Esophagus squamous epithelium (tissue), 5 donors: ENCODE measurements around the gene NME2. TPM values are rescaled to one million over a fixed set of nuclear protein-coding genes. Genes with fewer than 3 reads are reported as not detected.

ENCODE experiments used
- DNase-seq: peaks from one replicate; lab custom pipeline; 2025; lab: John Stamatoyannopoulos, UW
- H3K27ac ChIP-seq, 4 donors: fragments of 200-600 bp; sonication (generic); one replicate each; pipeline ENCODE4 v1.5.1; 2016 to 2019; ENCODE audit warnings: mild to moderate bottlenecking in 1 of 4
- H3K27me3 ChIP-seq, 4 donors: fragments of 200-600 bp; sonication (generic); 1 replicate in 3 of 4; 2 replicates in 1 of 4; pipeline versions ENCODE4 v1.5.1 to v1.6.0; 2017 to 2021; ENCODE audit warnings: antibody characterized with exemption in 1 of 4
- H3K36me3 ChIP-seq, 3 donors: fragments of 200-600 bp; sonication (generic); one replicate each; pipeline ENCODE4 v1.5.1; 2016 to 2019
- H3K4me1 ChIP-seq, 3 donors: fragments of 200-600 bp; sonication (generic); one replicate each; pipeline ENCODE4 v1.5.1; 2017 to 2019
- H3K4me3 ChIP-seq, 4 donors: fragments of 200-600 bp; sonication (generic); 1 replicate in 3 of 4; 2 replicates in 1 of 4; pipeline ENCODE4 v1.5.1; 2016 to 2019; ENCODE audit warnings: mild to moderate bottlenecking in 2 of 4, moderate library complexity in 1 of 4
- H3K9me3 ChIP-seq, 3 donors: fragments of 200-600 bp; sonication (generic); one replicate each; pipeline ENCODE4 v1.5.1; 2016 to 2019
- CTCF ChIP-seq, 6 experiments: fragments of 450-650 bp in 4 of 6; fragments of 200-600 bp in 2 of 6; sonication (generic) in 2 of 6; IDR thresholded peaks; one replicate each; pipeline ENCODE4 v1.5.1; 2016 to 2019; ENCODE audit warnings: antibody characterized with exemption in 6 of 6, mild to moderate bottlenecking in 4 of 6, moderate library complexity in 4 of 6
- POLR2A ChIP-seq, 4 donors: fragments of 450-650 bp; IDR thresholded peaks; one replicate each; pipeline ENCODE4 v1.6.1; 2017; ENCODE audit warnings: antibody characterized with exemption in 4 of 4, mild to moderate bottlenecking in 4 of 4, moderate library complexity in 3 of 4
- WGBS, 2 donors: methylation state at CpG; one replicate each; pipeline ENCODE4 v1.1.5; 2018; 5-methylcytosine and 5-hydroxymethylcytosine counted together
- intact Hi-C: fragments of 100-400 bp; cut with DNase I; formaldehyde crosslinking; loops from one replicate; pipeline ENCODE4 v1.15.0; 2022
- total RNA-seq, 4 donors: library from RNA; depleted of rRNA; stranded (reverse); fragments of >200 nt; gene quantifications; one replicate each; pipeline ENCODE4 v1.1.0, GENCODE V29; 2016
- donor health status: DM: yes; HTN: yes; CAD: no.

NME2 gene
- total RNA-seq, 4 donors from 2014 or later: 513 to 760 (median 569) TPM

GRCh38 chr17:51185763-51186332, 19.6 kb downstream of the NME2 start:
- Histone ChIP-seq H3K27me3 (no peaks in the 10 kb centered on the region), H3K4me1 (no peaks in the 10 kb centered on the region), H3K4me3 (no peak overlapping the region), H3K27ac (no peak overlapping the region), H3K9me3 (no peaks in the 10 kb centered on the region), H3K36me3 (peaks cover 1 to 100% (median 21%) of the 10 kb centered on the region in 3 donors)
- TF ChIP-seq CTCF (IDR thresholded peaks at IDR 0.05): no peak
- WGBS, 2 donors: 91 to 97% methylated on average over 8 of the region's 8 CpGs
- no peak for DNase-seq
- intact Hi-C loops: no loop called here

GRCh38 chr17:51188271-51188833, 22.1 kb downstream of the NME2 start:
- no peaks in the 10 kb centered on the region for H3K27me3 ChIP-seq
- intact Hi-C loops: no loop called here
- peaks cover 4 to 100% (median 20%) of the 10 kb centered on the region in 3 donors for H3K36me3 ChIP-seq
- no peak overlapping the region for H3K4me3 ChIP-seq
- no peak overlapping the region for H3K27ac ChIP-seq
- H3K4me1 ChIP-seq: no peaks in the 10 kb centered on the region
- no peaks in the 10 kb centered on the region for H3K9me3 ChIP-seq
- no peak for DNase-seq
- WGBS, 2 donors: 76 to 84% methylated on average over 9 of the region's 9 CpGs
- TF ChIP-seq POLR2A (IDR thresholded peaks at IDR 0.05) (no peak), CTCF (IDR thresholded peaks at IDR 0.05) (no peak)

GRCh38 chr17:51189162-51189561, 23.0 kb downstream of the NME2 start:
- no peaks in the 10 kb centered on the region for H3K27me3 ChIP-seq
- peaks cover 4 to 100% (median 26%) of the 10 kb centered on the region in 3 donors for H3K36me3 ChIP-seq
- H3K9me3 ChIP-seq: no peaks in the 10 kb centered on the region
- no peak overlapping the region for H3K27ac ChIP-seq
- intact Hi-C loops: no loop called here
- H3K4me3 ChIP-seq: no peak overlapping the region
- TF ChIP-seq CTCF (IDR thresholded peaks at IDR 0.05): no peak
- no peak for TF ChIP-seq POLR2A (IDR thresholded peaks at IDR 0.05)
- H3K4me1 ChIP-seq: no peaks in the 10 kb centered on the region
- DNase-seq: no peak

- no peak overlapping the region for H3K27ac ChIP-seq
- H3K36me3 ChIP-seq: peaks cover 4 to 100% (median 26%) of the 10 kb centered on the region in 3 donors
- WGBS, 2 donors: 79 to 88% methylated on average over 1 of the region's 1 CpG
These were observed 23.4 kb downstream of the NME2 start for GRCh38 chr17:51189628-51190027.

DNA sequence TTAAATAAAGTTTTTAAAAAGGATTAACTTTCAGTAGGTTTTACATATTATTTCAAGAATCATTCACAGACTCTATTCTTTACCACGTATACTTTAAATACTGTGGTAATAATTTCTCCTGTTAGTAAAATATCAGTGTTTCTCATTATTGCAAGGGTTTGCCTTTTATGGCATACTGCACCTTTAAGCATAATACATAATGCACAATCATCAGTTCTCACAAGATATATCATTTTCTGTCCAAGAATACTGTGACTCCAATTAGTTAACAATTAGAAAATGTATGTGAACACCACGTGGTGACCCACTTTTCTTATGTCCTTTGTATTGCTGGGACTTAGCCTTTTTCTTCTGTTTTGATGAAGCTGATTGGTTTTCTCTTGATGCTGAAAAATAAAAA, 25.7 kb downstream of the NME2 start:
- no peak for DNase-seq
- no peaks in the 10 kb centered on the region for H3K4me1 ChIP-seq
- H3K4me3 ChIP-seq: no peak overlapping the region
- no peak for TF ChIP-seq CTCF (IDR thresholded peaks at IDR 0.05)
- no peak for TF ChIP-seq POLR2A (IDR thresholded peaks at IDR 0.05)
- peaks cover 4 to 99% (median 24%) of the 10 kb centered on the region in 3 donors for H3K36me3 ChIP-seq
- H3K9me3 ChIP-seq: no peaks in the 10 kb centered on the region
- WGBS, 2 donors: 84 to 91% methylated on average over 2 of the region's 2 CpGs
- no peak overlapping the region for H3K27ac ChIP-seq
- intact Hi-C loops: no loop called here
- H3K27me3 ChIP-seq: no peaks in the 10 kb centered on the region

More at GRCh38 chr17:51189628-51190027, 23.4 kb downstream of the NME2 start:
- no peak for DNase-seq
- H3K4me1 ChIP-seq: no peaks in the 10 kb centered on the region
- no peak overlapping the region for H3K4me3 ChIP-seq
- TF ChIP-seq POLR2A (IDR thresholded peaks at IDR 0.05): no peak
- H3K9me3 ChIP-seq: no peaks in the 10 kb centered on the region
- intact Hi-C loops: no loop called here
- H3K27me3 ChIP-seq: no peaks in the 10 kb centered on the region
